LNCAP (cell line): ENCODE data around the gene LCAT.

Experiments used
- TF ChIP-seq, protein P1 (sequence below): fragments of 450-650 bp; IDR thresholded peaks from 2 replicates; pipeline ENCODE4 v1.5.1; 2017; ENCODE audit warnings: mild to moderate bottlenecking

The LCAT gene

DNA sequence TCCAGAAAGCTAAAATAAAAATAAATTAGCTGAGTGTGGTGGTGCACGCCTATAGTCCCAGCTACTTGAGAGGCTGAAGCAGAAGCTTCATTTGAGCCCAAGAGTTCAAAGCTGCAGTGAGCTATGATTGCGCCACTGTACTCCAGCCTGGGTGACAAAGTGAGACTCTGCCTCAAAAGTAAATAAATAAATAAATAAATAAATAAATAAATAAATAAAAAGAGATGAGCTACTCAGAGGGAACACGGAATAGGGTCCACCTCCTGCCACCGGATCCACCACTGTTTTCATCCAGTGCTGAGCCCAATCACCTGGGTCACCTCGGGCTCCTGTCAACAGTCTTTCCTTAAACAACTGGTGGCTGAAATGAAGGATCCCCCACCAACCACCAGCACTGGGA is 43.0 kb upstream of the LCAT start:
- TF ChIP-seq, protein P1, sequence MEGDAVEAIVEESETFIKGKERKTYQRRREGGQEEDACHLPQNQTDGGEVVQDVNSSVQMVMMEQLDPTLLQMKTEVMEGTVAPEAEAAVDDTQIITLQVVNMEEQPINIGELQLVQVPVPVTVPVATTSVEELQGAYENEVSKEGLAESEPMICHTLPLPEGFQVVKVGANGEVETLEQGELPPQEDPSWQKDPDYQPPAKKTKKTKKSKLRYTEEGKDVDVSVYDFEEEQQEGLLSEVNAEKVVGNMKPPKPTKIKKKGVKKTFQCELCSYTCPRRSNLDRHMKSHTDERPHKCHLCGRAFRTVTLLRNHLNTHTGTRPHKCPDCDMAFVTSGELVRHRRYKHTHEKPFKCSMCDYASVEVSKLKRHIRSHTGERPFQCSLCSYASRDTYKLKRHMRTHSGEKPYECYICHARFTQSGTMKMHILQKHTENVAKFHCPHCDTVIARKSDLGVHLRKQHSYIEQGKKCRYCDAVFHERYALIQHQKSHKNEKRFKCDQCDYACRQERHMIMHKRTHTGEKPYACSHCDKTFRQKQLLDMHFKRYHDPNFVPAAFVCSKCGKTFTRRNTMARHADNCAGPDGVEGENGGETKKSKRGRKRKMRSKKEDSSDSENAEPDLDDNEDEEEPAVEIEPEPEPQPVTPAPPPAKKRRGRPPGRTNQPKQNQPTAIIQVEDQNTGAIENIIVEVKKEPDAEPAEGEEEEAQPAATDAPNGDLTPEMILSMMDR: no peak

DNA sequence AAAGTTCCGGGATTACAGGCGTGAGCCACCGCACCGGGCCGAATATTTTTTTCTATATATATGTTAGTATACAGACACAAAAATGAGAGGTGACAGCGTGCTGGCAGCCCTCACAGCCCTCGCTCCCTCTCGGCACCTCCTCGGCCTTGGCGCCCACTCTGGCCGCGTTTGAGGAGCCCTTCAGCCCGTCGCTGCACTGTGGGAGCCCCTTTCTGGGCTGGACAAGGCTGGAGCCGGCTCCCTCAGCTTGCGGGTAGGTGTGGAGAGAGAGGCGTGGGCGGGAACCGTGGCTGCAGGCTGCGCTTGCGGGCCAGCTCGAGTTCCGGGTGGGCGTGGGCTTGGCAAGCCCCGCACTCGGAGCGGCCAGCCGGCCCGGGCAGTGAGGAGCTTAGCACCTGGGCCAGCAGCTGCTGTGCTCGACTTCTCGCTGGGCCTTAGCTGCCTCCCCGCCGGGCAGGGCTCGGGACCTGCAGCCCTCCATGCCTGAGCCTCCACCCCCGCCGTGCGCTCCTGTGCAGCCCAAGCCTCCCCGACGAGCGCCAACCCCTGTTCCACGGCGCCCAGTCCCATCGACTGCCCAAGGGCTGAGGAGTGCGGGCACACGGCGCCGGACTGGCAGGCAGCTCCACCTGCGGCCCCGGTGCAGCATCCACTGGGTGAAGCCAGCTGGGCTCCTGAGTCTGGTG is 38.2 kb upstream of the LCAT start:
- TF ChIP-seq, protein P1: no peak

DNA sequence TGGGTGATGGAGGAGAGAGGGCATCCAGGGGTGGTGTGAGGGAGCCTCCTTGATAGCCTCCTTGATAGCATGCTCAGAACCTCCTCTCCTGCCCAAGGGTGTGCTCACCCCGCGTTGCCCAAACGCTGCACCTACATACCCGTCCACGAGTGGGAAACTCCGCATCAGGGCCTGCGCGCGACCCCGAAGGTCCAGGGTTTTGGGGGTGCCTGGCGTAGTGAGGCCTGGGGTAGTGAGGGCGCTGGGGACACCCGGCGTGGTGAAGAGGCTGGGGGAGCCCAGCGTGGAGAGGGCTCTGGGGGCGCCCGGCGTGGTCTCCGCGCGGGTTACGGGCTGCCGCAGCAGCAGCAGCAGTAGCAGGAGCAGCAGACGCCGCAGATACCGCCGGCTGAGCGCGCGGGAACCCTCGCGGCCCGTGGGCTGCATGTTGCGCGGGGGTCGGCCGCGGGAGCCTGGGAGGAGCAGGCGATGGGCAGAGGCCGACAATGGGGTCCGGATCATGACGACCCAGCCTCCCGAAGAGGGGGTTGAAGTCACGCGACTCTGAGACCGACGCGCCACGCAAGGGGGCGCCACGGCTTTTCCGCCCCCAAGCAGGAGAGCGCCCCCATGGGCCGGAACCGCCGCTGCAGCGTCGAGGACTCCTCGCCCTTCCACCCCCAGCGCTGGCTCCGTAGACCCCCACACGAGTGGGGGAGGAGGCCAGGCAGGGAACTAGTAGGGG is 36.2 kb upstream of the LCAT start, which contains the start of gene DPEP3:
TSS of gene DPEP3 (minus strand) at position 545 of the 724 bp plus-strand sequence. CDS start at position 426, 119 bp downstream.
- TF ChIP-seq, protein P1: no peak

DNA sequence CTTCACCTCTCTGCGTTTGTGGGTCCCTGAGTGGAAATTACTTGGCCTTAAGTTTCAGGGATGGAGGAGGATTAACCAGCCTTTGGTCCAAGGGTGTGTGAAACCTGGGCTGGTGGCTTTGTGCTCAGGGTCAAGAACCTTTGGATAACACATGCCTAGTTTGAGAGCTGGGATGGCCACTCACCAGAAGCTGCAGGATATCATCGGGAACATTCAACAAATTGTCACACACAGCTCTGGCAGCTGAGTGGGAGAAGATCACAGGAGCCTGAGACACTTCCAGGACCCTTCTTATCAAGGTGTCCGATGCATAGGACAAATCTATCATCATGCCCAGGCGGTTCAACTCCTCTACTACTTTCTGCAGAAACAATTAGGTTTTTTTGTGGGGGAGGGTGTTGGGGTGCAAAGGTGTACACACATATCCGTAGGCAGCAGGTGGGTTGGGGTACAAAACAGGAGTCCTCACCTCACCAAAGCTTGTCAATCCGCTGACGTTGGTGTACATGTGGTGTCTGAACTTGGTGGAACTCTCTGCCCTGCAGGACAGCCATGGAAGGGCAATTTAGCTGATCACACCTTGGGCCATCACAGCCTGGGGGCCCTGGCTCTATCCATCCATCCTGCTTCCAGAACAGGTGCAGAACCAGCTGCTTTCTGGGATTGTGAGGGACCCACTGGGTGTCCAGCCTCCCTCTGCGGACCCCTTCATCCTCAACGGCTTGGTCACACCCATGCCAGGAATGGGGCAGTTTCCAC is 33.7 kb upstream of the LCAT start:
- TF ChIP-seq, protein P1: no peak

DNA sequence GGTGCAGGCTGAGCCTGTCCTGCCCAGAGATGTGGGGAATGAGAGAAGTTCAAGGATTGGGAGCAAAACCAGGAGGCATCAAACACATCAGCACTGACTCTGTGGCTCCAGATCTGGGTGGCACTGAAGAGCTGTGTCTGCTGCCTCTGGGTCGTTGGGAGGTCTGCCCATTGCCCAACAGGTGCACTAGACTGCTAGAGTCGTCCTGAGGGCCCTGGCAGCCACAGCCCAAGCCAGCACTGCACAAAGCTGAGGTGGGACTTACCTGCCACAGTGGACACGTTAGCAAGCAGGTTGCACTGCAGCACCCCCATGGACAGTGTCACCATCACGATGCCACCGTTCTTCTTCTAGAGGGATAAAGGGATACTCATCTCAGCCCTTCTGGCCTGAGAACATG is 33.1 kb upstream of the LCAT start:
- TF ChIP-seq, protein P1: no peak

DNA sequence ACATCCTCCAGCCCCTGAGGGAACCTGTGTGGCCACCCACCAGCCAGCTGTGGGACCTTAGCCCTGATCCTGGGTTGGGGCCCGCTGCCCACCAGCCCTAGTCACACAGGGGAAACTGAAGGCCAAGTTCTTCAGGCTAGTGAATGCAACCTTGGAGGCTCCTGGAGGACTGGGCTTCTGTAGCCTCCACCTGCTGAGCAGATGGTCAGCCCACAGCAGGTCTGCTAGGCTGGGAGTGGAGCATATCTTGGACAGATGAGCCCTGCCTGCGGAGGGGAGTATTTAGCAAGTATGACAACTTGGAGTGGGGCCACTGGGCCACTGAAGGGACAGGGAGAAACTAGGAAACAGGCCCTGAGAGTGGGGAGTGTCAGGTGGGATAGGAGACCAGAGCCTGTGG is 32.3 kb upstream of the LCAT start:
- TF ChIP-seq, protein P1: no peak

DNA sequence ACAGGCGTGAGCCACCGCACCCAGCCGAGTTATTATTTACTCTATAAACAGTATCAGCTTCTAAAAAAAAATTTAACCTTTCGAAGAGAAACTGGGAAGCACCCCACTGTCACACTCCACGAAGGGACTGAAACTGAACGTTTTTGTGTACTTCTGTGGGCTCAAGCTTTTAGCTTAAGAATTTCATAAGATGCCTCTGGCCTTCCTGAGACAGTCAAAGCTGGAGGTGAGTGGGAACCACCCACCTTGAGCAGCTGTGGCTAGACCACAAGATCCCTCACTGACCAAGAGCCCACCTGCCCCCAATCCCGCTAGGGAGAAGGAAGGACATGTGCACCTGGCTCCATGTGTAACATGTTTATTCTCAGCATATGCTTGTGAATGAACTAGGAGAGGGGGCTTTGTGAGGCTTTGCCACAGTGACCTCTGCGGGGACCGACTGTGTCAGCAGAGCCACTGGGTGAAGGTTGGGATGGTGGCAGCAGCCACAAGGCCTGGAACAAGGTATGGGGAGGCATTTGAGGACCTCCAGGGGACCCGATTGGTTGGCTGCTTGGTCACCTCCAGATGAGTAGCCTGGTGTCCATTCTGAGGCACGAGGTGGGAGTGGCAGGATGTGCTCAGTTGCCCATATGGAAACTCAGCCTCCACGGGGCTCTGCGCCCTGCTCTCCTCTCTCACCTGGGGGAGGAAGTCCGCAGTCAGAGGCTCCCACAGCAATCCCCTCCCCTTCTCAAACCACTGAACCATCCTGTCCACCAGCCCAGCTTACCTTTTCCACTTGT is 31.6 kb upstream of the LCAT start:
- TF ChIP-seq, protein P1: no peak
